ENCODE measurements around the gene P4HA2. TPM values are rescaled to one million over a fixed set of nuclear protein-coding genes. Genes with fewer than 3 reads are reported as not detected.
A peak's percentile ranks its signal among the peaks of the same experiment; 100 is the strongest.

P4HA2 gene
- total RNA-seq, 1 experiment from 2014 or later = 239 TPM

- no peak for DNase-seq (ENCODE audit: low read depth)
Observed at GRCh38 chr5:132264546-132265335, 37.1 kb upstream of the P4HA2 start.

DNA sequence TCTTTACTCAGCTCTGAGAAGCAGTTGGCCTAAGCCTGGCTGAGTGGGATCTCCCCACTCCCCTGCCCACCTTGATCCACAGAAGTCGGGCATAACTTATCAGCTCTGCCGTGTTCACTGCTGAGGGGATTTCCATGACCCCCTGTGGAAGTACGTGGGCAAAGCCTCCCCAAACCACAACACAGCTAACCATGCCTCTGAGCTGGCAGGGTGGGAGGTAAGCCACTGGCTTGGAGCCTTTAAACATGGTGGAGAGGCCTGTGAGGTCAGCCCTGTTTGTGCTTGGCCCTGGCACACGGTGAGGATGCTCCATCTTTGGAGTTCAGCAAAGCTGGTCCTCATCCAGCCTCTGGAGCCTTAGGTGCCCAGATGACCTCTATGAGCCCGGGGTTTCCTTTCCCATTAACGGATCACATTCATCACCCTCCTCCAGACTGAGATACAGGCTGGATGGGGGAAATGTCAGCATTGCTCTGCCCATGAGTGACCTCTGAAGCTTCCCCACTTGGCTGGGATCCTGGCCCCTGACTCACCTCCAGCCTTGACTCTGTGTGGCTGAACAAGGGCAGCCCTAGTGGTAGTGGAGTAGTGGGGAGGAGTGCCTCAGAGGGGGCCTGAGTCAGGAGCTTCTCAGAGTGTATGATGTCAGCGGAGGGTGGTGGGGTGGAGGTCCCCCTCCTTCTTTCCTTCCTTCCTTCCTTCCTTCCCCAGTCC, 36.1 kb upstream of the P4HA2 start:
- DNase-seq (ENCODE audit: low read depth) = peak; percentile 91

GRCh38 chr5:132262882-132263547, 35.4 kb upstream of the P4HA2 start:
- no peak for DNase-seq (ENCODE audit: low read depth)

DNA sequence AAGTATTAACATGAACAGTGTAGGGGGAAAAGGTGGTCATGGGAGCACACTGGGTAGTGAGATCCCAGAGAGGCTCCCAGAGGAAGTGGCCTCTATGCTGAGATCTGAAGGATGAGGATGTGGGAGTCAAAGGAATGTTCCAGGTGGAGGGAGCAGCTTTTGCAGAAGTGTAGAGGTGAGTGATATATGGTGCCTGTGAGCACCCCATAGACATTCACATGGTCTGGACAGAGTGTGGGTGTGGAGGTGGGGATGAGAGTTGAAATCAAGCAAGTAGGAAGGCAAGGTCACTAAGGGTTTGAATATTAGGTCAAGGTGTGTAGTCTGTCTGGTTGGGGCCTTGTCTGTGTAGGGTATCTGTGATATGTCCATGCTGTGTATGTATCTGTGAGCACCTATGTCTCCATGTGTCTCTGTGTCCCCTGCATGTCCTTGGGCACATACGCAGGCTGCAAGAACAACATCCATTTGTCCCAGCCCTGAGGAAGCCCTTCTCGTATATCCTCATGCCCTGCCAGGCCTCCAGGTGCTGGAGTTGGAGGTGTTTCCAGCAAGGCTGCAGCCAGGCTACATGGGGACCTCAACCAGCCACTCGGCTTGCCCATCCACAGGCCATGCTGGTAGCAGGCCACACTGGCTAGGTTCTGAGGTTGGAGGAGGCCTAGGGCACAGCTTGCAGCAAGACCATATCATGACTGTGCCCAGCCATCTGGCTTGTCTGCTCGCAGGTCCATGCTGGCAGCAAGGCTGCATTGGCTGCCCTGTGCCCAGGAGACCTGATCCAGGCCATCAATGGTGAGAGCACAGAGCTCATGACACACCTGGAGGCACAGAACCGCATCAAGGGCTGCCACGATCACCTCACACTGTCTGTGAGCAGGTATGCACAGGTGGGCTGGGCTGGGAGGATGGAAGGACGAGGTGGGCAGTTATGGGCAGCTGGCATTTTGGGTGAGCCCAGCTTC, 34.5 kb upstream of the P4HA2 start:
- DNase-seq (ENCODE audit: low read depth) = no peak

GRCh38 chr5:132260714-132261551, 33.3 kb upstream of the P4HA2 start:
- peak; percentile 96 for DNase-seq (ENCODE audit: low read depth)

DNA sequence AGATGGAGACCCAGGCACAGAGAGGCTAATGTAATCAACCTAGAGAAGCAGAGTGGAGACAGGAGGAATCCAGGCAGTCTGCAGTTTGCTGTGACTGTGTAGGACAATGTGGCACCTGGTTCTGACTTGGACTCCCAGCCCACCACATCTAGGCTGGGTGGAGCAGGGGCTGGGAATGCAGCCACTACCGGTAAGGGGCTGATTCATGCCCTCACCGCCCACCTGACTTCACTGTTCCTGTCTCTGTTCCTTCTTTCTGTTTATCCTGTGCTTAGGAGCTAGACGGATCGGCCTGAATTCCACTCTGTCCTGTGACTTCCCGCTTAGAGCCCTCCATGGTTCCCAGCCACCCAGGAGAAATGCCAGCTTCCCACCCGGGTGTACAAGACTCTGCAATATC, 32.4 kb upstream of the P4HA2 start:
- no peak for DNase-seq (ENCODE audit: low read depth)

- no peak for DNase-seq (ENCODE audit: low read depth)
Observed at GRCh38 chr5:132259069-132259851, 31.6 kb upstream of the P4HA2 start.

DNA sequence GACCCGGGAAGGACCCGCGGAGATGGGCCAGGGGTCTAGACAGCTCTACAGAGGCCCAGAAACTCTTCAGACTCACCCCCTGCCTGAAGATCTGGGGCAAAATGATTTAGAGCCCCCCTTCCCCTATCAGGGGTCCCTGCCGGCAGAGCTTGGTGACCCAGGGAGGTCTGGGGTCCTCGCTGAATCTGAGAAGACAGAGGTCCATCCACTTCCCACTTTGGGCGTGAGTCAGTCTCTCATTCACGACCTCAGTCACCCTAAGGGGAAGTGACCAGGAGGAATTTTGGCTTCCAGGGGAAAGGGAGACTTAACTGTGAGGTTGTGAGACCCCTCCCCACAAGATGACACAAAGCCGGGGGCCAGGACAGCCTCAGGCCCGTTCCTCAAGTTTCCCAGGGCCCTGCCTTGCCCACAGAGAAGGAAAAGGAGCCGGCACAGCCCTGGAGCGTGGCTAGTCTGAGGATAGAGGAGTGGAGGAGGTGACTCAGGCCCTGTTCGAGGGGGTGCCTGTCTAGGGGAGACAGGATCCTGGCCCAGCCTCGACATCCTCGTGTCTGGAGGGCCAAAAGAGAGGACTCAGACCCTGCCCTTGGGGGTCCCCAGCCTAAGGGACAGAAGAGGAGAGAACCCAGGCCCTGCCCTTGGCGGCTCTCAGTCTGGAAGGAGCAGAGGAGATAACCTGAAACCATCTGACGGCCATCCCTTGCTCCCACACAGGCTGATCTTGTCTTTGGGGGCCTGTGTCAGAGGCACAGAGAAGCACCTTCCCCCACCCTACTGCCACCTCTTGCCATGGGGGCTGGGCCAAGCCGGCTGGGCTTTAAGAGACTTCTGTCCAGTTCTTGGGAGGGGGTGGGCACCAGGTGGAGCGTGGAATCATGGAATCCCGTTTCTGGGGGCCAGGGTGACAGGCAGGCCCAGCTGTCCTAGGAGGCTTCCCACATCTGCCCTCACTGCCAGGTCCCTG, 30.7 kb upstream of the P4HA2 start:
- no peak for DNase-seq (ENCODE audit: low read depth)

DNA sequence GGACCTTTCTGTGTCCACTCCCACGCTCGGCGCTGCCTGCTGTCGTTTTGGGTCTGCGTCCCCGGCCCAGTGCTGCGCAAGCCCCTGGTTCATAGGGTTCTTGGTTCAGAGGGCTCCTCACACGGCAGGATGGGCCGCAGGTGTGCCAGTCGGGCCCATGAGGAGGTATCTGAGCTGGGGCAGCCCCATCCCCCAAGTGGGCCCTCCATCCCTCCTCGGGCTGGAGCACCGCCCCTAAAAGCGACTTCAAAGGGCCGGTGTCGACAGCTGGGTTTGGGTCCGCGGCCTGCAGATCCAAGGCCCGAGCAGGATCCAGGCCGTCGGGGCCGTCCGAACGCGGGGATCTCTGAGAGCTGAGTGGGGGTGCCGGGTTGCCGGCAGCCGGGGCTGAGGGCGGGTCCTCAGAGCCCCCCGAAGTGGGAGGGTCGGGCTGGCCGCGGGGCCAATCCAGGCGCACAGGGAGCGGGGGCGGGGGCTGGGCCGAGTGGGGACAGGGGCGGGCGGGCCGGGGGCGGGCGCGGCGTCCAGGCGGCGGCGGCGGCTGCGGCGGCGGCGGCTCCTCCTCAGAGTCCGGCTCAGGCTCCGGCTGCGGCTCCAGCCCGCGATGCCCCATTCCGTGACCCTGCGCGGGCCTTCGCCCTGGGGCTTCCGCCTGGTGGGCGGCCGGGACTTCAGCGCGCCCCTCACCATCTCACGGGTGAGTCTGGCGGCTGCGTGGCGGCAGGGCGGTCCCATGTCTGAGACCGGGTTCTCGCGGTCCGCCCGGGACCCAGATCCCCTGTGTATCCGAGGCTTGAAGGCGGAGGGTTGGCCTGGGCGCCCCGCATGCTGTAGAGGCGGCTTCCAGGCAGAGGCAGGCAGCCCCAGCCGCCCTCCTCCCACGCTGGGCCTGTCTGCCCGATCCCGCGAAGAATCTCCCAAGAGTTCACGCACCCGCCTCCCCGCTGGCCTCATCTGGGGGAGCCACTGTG, 29.8 kb upstream of the P4HA2 start, which contains the start of gene PDLIM4:
Gene PDLIM4, plus strand, starts transcription at position 566 of the 971 bp plus-strand sequence. Its CDS starts 39 bp downstream, at position 605.
- no peak for DNase-seq (ENCODE audit: low read depth)

DNA sequence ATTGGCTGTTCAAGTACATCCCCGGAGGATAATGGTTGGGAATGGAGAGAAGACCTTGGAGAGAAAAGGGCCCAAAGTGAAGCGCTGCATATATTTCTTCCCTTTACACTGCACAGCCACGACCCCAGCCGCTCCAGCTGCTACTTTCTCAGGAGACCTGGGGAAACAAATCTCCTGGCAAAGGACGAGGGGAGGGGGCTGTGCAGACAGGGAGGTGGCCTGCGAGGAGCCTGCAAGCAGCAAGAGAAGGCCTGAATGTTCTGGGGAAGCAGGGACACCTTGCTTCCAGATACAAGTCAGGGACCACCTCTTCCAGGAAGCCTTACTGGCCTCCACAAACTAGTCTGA, 29.1 kb upstream of the P4HA2 start:
- DNase-seq (ENCODE audit: low read depth) = no peak

GRCh38 chr5:132256086-132256782, 28.6 kb upstream of the P4HA2 start:
- DNase-seq (ENCODE audit: low read depth) = no peak

- DNase-seq (ENCODE audit: low read depth) = peak; percentile 43
Observed at GRCh38 chr5:132254321-132254977, 26.8 kb upstream of the P4HA2 start.

- no peak for DNase-seq (ENCODE audit: low read depth)
Observed at GRCh38 chr5:132253452-132254320, 26.0 kb upstream of the P4HA2 start.

- DNase-seq (ENCODE audit: low read depth) = no peak
Observed at GRCh38 chr5:132253008-132253441, 25.4 kb upstream of the P4HA2 start.

DNA sequence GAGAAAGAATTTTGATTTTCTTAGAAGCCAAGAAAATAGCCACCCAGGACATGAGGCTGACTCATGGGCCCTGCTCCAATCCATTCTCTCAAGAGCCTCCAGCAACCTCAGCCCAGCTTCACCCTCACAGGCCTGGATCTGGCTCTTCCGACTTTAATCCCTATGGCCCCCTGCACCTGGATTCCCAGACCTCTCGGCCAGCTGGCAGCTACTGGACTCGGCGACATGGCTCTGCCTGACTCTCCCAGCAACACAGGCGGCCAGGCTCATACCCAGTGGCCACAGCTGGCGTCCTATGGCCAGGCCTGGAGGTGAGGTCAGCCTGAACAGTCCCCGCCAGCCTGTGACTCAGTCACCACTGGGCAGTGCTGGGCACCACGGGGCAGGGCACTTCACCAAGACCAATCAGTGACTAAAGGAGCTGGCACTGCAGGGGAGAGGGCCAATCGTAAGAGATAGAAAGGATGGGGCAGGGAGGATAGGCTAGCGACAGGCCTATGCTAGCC, 23.6 kb upstream of the P4HA2 start:
- DNase-seq (ENCODE audit: low read depth) = peak; percentile 86

All from RPMI7951 (cell line).